SH-SY5Y (cell line): ENCODE measurements around the gene HSF2BP.

Experiments
- GATA2 ChIP-seq: IDR thresholded peaks from 2 replicates; pipeline ENCODE4 v1.6.1; 2011; ENCODE audit warnings: mild to moderate bottlenecking, low read depth, low read length
- GATA3 ChIP-seq: IDR thresholded peaks from 2 replicates; pipeline ENCODE4 v1.6.1; 2011; ENCODE audit warnings: low read depth, mild to moderate bottlenecking, low read length, moderate library complexity

HSF2BP gene

DNA sequence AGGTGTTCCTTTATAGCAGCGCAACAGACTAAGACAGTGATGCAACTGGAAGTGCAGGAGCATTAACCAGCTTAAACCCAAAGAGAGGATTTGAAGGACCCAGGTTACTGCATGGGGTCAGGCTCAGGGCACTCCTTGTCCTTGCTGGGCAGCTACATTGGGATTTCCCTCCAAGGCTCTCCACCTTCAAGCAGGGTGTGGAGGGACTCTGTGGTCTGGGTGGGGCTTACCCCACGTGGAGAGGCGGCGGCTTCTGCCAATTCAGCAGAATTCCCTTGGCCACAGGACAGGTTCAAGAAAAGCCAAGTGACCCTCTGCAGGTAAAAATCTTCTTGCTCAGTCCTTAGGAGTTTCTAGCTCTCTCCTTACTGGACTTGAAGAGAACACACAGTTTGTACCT, 6.6 kb upstream of the HSF2BP start:
- TF ChIP-seq GATA3 (no peak), GATA2 (no peak)

DNA sequence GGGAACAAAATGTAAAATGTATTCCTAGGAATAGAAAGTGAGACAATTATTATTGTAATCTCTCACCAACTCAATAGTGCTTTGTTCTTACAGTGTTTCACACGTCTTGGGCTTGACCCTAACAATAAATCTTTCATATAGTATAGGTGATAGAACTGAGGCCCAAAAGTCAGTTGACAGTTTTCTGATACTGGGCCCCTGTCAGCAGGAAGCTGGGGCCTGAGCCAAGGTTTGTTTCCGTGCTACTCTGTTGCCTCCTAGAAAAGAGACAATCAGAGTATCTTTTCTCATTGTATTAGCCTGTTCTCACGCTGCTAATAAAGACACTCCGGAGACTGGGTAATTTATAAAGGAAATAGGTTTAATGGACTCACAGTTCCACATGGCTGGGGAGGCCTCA, 5.1 kb upstream of the HSF2BP start:
- TF ChIP-seq GATA3: no peak
- TF ChIP-seq GATA2: no peak

DNA sequence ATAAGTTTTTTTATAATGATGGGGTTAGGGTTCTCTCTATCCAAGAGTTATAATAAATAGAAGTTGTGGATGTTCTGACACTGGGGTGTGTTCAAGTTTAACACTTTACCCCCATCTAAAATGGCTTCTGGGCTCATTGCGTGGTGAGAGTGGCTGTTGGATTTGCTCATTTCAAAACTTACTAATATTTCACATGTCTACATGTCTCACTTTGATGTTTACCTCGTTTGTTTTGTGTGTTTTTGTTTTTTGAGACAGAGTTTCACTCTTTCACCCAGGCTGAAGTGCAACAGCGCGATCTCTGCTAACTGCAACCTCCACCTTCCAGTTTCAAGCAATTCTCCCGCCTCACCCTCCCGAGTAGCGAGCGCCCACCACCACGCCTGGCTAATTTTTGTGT, 3.7 kb upstream of the HSF2BP start:
- no peak for TF ChIP-seq GATA2
- no peak for TF ChIP-seq GATA3

DNA sequence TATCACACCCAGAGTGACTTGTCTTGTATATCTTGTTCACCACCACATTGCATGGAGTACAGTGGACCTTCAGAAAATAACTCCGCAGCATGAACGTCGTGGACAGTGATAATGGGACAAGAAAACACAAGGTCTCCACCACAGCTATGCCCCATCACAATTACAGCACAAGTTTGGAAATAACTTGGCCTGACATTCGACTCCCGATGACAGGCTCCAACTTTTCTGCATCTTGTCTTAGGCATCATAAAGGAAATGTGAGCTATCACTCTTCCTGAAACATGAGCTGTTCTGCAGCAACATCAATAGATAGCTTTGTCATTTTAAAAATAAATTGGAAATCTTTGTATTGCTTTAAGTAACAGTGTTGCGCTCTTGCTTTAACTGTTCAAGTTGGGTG, 3.0 kb upstream of the HSF2BP start:
- TF ChIP-seq GATA3 (no peak), GATA2 (no peak)

DNA sequence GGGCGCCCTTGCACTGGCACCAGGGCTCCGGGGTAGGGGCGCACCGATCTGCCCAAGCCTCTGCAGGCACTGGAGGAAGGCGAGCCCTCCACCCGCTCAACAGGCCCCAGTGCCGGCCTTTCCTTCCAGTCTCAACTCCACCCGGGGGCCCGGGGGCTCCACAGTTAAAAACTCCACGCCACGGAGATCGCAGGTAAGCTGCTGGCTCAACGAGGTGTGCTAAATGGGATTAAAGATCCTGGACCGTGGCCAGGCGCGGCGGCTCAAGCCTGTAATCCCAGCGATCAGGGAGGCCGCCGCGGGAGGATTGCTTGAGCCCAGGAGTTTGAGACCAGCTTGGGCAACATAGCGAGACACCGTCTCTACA, 536 bp downstream of the HSF2BP start:
- no peak for TF ChIP-seq GATA3
- TF ChIP-seq GATA2: no peak

DNA sequence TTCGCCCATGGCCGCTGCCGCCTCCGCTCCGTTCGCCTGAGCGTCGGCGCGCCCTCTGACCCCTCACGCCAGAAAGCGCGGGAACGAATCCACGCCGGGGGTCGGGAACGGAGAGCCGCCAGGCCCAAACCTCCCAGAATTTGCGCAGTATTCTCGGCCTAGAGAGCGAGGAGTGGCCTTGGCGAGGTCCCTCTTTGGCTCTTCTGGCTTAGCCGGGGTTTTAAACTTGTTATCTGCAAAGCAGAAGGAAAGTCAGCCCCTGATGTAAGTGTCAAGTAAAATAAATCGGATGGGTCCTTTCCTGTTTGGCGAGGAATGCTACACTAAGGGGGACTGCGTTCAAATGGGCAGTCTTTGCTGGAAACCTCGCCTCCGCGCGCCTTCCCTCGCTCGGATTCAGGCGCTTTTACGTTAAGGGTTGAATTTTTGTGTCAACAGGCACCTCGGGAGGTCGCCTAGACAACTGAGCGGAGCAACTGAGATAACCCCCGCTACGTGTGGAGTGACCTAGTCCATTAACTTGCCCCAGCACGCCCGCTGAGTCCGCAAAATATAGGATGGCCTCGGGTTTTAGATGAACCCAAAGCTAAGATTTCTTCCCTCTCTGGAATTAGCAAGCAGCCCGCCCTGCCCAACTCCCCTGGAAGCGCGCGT, 1.1 kb downstream of the HSF2BP start:
- no peak for TF ChIP-seq GATA2
- TF ChIP-seq GATA3: no peak

DNA sequence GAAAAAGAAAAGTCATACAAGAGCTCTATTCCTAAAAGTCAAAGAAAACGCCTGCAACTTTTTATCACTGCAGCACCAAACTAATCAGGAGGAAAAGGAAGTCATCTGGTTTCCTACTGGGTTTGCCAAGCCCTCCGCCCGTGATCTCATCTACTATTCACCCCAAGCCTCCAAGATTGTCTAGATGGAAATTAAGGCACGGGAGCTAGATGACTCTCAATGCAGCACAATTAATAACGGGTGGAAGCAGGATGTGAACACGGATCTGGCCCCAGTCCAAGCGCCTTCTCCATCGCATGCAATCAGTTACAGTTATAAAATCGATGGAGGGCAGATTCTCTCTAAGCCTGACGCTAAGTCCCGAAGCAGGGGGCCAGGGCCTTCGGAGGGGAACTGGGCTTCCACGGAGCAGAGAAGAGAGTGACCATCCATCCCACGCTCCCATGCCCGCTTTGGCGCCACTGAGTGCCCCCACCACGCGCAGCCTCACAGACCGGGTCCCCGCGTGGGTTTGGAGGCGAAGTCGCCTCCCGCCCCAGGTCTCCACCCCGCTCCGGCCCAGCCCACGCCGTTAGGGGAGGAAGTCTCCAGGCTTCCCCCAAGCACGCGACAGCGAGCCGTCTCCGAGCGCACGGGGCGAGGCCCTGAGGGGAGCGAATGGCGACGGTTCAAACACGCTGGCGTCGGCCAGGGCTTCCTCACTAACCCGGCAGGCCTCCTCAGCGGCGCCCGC, 1.8 kb downstream of the HSF2BP start:
- TF ChIP-seq GATA3 (no peak), GATA2 (no peak)

DNA sequence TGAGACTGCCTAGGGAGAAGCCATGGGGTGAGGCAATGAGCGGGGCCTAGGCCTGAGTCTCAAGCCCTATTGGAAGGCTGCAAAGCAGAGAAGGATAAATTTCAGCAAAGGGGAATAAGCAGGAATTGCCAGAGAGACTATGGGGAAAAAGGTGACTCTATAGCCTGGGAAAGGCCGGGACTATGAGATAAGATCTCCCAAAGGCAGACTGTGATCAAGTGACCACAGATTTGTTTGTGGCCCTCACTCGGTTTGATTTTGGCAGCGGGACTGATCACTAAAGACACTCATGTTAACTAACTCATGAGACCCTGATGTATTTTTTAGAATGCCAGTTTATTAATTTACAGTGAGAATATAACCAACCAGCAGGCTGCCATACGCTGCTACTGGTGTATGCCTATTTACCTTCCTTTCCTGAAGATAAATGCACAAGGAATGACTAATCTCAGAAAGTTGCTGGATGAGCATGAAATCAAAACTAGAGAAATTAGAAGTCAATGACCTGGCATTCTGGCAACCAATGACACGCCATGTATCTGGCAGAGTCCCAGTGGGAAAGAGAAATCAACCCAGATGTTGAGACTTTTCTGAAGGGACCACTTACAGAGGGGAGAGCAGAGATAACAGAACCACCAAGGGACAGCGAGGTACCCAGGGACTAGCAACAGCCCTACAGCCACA, 4.3 kb downstream of the HSF2BP start:
- TF ChIP-seq GATA2: peak; percentile 49; the same call in 1 of the 2 replicates
- 0 out of 2 replicates have a peak, but pooled peaks have one; percentile 21 for TF ChIP-seq GATA3

DNA sequence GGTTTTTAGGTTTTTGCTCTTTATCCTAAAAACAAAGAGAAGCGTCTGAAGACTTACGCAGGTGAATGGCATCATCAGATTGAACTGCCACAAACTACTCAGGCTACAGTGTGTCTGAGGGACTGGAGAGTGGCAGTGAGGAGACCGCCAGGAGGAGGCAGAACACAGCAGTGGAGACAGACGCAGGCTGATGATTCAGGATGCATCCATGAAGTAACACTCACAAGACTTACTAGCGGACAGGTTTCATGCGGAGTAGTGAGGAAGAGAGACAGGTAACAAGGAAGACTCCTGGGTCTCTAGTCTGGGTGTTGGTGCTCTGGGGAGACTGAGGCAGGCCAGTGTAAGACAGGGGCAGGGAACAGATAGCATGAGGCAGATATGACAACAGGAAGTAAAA, 5.7 kb downstream of the HSF2BP start:
- no peak for TF ChIP-seq GATA2
- TF ChIP-seq GATA3: no peak

DNA sequence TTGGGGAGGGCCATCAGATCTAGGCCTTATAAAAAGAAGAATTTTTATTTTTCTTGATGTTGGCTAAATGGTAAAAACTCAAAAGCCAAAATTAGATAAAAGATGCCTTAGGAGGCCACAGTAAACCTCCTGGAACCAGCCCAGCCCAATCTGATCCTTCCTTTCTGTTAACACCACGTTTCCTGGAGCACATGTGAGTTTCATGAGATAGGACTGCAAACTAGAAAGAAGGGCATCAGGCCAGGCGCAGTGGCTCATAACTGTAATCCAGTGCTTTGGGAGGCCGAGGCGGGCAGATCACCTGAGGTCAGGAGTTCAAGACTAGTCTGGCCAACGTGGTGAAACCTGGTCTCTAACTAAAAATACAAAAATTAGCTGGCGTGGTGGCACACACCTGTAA, 6.7 kb downstream of the HSF2BP start:
- TF ChIP-seq GATA2 (no peak), GATA3 (no peak)

DNA sequence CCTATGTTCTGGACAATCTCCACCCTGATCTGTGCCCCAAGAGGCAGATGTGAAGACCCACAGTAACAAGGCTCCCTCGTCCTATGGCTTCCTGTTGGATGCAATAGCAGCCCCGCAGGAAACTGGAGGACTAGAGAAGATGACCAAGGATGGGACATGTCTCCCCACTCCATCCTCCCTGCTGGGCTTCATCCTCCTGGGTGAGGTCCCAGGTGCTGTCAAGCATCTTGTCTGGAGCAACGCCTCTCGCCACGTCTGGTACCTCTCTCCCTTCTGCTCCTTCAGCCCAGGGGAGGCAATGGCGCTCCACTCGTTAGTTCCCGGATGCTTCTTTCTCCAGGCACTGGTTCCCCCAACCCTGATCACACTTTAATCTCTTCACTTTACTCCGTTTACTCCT, 11.1 kb downstream of the HSF2BP start:
- TF ChIP-seq GATA2: no peak
- TF ChIP-seq GATA3: no peak

DNA sequence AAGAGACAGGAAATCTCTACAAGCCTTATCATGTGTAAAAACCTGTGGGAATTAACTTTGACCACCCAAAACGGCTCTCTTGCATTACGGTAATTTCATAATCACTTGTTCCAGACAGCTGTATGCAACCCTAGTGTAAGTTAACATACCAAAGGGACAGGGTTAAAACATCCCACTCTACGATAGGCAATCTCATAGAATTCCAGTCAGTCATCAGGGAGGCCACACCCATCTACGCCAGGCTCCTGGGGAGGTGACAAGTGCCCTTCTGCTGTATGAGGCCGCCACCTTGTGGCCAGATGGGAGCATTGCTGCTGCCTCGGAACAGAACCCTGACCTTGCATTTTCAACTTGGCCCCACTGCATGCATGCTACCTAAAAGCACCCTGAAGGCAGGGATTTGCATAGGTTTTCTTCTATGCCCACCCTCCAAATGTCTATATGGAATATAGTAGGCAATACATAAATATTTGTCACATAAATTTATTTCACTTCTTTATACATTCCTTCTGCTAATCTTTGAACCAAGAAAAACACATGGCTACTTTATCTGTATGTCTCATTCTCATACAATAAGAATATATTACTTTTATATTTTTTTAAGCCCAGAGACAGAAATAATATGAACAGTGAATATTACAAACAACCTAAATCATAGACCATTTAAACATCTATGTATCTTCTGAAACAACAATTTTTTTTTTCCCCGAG, 12.6 kb downstream of the HSF2BP start:
- no peak for TF ChIP-seq GATA3
- no peak for TF ChIP-seq GATA2

DNA sequence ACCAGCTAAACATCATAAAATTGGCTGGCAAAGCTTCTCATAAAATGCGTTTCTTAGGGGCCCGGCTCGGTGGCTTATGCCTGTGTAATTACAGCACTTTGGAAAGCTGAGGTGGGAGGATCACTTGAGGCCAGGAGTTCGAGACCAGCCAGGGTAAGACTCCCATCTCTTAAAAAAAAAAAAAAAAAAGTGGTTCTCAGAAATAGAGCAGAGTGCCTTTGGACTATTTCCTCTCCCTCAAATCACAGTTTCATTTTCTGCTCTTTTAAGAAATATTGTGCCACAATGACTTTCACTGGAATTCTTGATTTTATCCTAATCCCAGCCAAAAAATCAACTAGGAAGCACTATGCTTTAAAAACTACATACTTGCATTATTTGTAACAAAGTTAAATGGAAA, 13.3 kb downstream of the HSF2BP start:
- TF ChIP-seq GATA2: no peak
- TF ChIP-seq GATA3: no peak

DNA sequence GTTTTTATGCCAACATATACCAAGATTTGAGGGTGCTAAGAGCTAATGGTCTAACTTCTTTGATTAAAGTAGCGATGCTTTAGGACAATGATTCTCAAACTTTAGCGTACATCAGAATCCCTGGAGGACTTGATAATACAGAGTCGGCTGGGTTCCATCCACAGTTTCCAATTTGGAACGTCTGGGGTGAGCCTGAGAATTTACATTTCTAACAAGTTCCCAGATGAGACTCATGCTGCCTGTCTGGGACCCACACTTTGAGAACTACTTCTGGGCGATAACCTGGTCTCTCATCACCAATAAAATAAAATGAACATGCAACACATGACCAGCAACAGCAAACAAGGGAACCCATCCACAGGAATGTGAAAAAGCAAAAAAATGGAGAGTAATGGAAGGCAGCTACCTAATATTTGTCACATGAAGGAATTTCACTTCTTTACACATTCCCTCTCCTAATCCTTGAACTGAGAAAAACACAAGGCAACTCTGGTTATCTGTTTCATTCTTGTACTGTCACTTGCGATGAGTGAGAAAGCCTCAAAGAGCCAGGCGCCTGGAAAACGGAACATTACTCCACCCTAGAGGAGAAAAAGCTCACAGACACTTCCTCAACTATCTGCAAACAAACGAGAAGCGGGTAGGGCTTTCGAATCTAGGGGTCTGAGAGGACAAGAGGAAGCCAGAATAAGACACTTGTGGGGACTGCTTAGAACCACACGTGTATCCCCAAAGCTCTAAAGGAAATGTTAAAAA, 14.0 kb downstream of the HSF2BP start:
- no peak for TF ChIP-seq GATA3
- no peak for TF ChIP-seq GATA2

DNA sequence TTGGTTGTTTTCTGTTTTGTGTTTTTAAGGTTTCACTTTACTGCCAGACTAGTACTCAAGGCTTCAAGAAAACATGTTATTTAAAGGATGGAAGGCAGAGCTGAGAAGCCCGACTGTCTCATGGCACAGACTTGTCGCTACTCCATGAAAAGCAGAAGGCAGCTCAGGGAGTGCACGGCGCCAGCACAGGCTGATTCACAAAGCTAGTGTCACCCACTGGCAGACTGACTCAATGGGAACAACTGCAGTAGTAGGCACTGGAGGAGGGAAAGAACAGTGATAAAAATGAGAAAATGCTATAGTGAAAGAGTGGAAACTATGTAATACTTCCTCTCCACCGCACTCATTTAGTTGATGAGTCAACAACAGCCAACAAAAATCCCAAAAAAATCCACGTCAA, 14.7 kb downstream of the HSF2BP start:
- TF ChIP-seq GATA3: no peak
- no peak for TF ChIP-seq GATA2
